HG03066 (cell line): ENCODE data around the gene SFT2D2.

Experiments
- ATAC-seq: cut with Tn5 transposase; IDR thresholded peaks from one replicate; pipeline ENCODE4 v1.9.1; 2021; ENCODE audit warnings: low read depth; ENCODE audit not compliant: unreplicated experiment

Gene SFT2D2

DNA sequence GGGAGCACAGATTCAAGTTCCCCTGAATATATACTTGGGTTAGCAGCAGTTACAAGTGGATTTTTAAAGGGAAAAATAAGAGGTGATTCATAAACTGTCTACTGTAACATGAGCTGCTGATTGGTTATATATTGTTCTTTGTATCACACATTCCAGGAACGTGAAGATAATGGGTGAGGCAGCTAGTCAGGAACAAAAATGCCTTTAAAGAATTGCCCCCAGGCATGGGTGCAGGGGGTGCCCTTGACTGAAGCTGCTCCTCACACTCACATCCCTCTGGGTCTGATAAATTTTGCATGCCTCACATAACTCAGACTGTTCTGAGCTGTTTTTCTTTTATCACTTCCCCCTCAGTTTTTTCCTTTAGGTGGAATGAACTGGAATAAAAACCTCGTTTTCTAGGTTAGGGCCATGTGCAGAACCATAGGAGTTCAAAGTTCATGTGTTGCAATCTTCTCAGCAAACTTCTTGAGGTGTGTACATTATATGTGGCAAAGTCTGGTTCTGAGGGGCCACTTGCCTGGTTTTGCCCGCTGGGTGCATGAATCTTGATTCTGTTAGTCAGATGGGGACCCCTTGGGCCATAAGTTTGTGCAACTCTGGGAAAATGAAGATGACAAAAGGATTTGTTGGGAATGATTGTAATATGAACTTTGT is 76.0 kb downstream of the SFT2D2 start:
- ATAC-seq: no peak
